ENCODE measurements around the gene LMO7.

GRCh38 chr13:75682326-75682725 lies 46.2 kb downstream of the LMO7 start:
- TF ChIP-seq POLR2A (IDR thresholded peaks at IDR 0.05; ENCODE audit: low read depth, low read length) (no peak), TAF1 (IDR thresholded peaks at IDR 0.05; ENCODE audit: borderline replicate concordance, low read depth, low read length) (no peak), POLR2AphosphoS5 (IDR thresholded peaks at IDR 0.05; ENCODE audit: low read depth, low read length) (no peak)

Data from GM12892 (cell line).